Esophagus squamous epithelium (tissue), 4 donors: ENCODE measurements around the gene LBP.

Experiments
- CTCF ChIP-seq, 6 experiments: fragments of 450-650 bp in 4 of 6; fragments of 200-600 bp in 2 of 6; sonication (generic) in 2 of 6; IDR thresholded peaks; one replicate each; pipeline ENCODE4 v1.5.1; 2016 to 2019; ENCODE audit warnings: antibody characterized with exemption in 6 of 6, mild to moderate bottlenecking in 4 of 6, moderate library complexity in 4 of 6
- POLR2A ChIP-seq, 4 donors: fragments of 450-650 bp; IDR thresholded peaks; one replicate each; pipeline ENCODE4 v1.6.1; 2017; ENCODE audit warnings: antibody characterized with exemption in 4 of 4, mild to moderate bottlenecking in 4 of 4, moderate library complexity in 3 of 4

- TF ChIP-seq CTCF (IDR thresholded peaks at IDR 0.05) = no peak
- no peak for TF ChIP-seq POLR2A (IDR thresholded peaks at IDR 0.05)
These were observed 21.1 kb upstream of the LBP start for GRCh38 chr20:38325167-38325566.
